Keratinocyte (primary cell): ENCODE results near the gene TPMT. TPM values are rescaled to one million over a fixed set of nuclear protein-coding genes. Genes with fewer than 3 reads are reported as not detected.

Source experiments
- DNase-seq: peaks from one replicate; pipeline ENCODE4 v3.0.0-alpha.2; 2011; ENCODE audit warnings: low read depth, missing footprints, low spot score
- FAIRE-seq: peaks from 2 replicates; lab custom pipeline; 2011; peaks lifted over from hg19 to GRCh38; lab: Jason Lieb, UNC
- H2AFZ ChIP-seq: 2 replicates; pipeline ENCODE4 v1.6.0; 2012; ENCODE audit warnings: low read length, control low read depth, inconsistent platforms; ENCODE audit not compliant: control insufficient read depth
- H3K27ac ChIP-seq: 2 replicates; pipeline ENCODE4 v1.5.1; 2011; ENCODE audit warnings: low read length; ENCODE audit not compliant: control insufficient read depth, insufficient read depth
- H3K27me3 ChIP-seq: 3 replicates; pipeline ENCODE4 v1.6.0; 2011; ENCODE audit warnings: low read length; ENCODE audit not compliant: control insufficient read depth, insufficient read depth; ENCODE audit errors: extremely low read depth
- H3K36me3 ChIP-seq, 2 experiments: 2 replicates in 1 of 2; 3 replicates in 1 of 2; pipeline ENCODE4 v1.5.1; 2011; ENCODE audit warnings: low read length in 2 of 2, mild to moderate bottlenecking in 1 of 2; ENCODE audit not compliant: control insufficient read depth in 2 of 2, insufficient read depth in 2 of 2; ENCODE audit errors: extremely low read depth in 1 of 2
- H3K4me1 ChIP-seq: 3 replicates; pipeline ENCODE4 v1.5.1; 2011; ENCODE audit warnings: low read length; ENCODE audit not compliant: control insufficient read depth, insufficient read depth; ENCODE audit errors: extremely low read depth
- H3K4me2 ChIP-seq: 3 replicates; pipeline ENCODE4 v1.6.0; 2011; ENCODE audit warnings: low read depth, low read length; ENCODE audit not compliant: control insufficient read depth, insufficient read depth; ENCODE audit errors: extremely low read depth
- H3K4me3 ChIP-seq, 3 experiments: fragments of 200-600 bp in 1 of 3; sonication (generic) in 1 of 3; 2 replicates in 2 of 3; 3 replicates in 1 of 3; pipeline ENCODE4 v1.5.1; 2011 to 2016; ENCODE audit warnings: low read length in 3 of 3, mild to moderate bottlenecking in 3 of 3, control low read depth in 2 of 3, inconsistent platforms in 1 of 3, low read depth in 1 of 3, mixed read lengths in 1 of 3, mixed run types in 1 of 3, moderate library complexity in 1 of 3; ENCODE audit not compliant: control insufficient read depth in 2 of 3, insufficient read depth in 2 of 3; ENCODE audit errors: extremely low read depth in 1 of 3
- H3K79me2 ChIP-seq: 2 replicates; pipeline ENCODE4 v1.6.0; 2012; ENCODE audit warnings: low read length; ENCODE audit not compliant: control insufficient read depth, insufficient read depth
- H3K9ac ChIP-seq: 3 replicates; pipeline ENCODE4 v1.6.0; 2011; ENCODE audit warnings: low read length; ENCODE audit not compliant: control insufficient read depth, insufficient read depth; ENCODE audit errors: extremely low read depth
- H3K9me1 ChIP-seq: 3 replicates; pipeline ENCODE4 v1.6.0; 2011; ENCODE audit warnings: low read length; ENCODE audit not compliant: control insufficient read depth, insufficient read depth; ENCODE audit errors: extremely low read depth
- H3K9me3 ChIP-seq: 2 replicates; pipeline ENCODE4 v1.5.1; 2012; ENCODE audit warnings: low read depth, low read length; ENCODE audit not compliant: control insufficient read depth
- H4K20me1 ChIP-seq: 3 replicates; pipeline ENCODE4 v1.6.0; 2011; ENCODE audit warnings: low read length; ENCODE audit not compliant: control insufficient read depth, insufficient read depth; ENCODE audit errors: extremely low read depth
- CTCF ChIP-seq, 3 experiments: IDR thresholded peaks in 1 of 3; conservative IDR thresholded peaks in 1 of 3; optimal IDR thresholded peaks in 1 of 3; 2 replicates in 2 of 3; 3 replicates in 1 of 3; pipeline versions ENCODE3 to v1.5.1; 2011; ENCODE audit warnings: low read length in 3 of 3, mild to moderate bottlenecking in 3 of 3, moderate library complexity in 2 of 3, control low read depth in 1 of 3, inconsistent platforms in 1 of 3; ENCODE audit not compliant: insufficient read depth in 2 of 3; ENCODE audit errors: extremely low read depth in 1 of 3
- EZH2 ChIP-seq: IDR thresholded peaks from one replicate; pipeline ENCODE4 v1.6.1; 2012; ENCODE audit warnings: inconsistent platforms, mild to moderate bottlenecking, low read length, moderate library complexity
- dilution Hi-C: fragments of 300-500 bp; cut with MboI; formaldehyde crosslinking; loops from one replicate; pipeline ENCODE4 v1.7.0; 2020; ENCODE audit warnings: low sequenced_read_pairs; ENCODE audit not compliant: extremely low pct_ligation_motif_present
- polyA plus RNA-seq, 5 experiments: library from polyadenylated mRNA; depleted of rRNA in 3 of 5; stranded (reverse) in 3 of 5; stranded (forward) in 1 of 5; unstranded in 1 of 5; fragments of >200 nt; gene quantifications; 1 replicate in 1 of 5; 2 replicates in 3 of 5; 3 replicates in 1 of 5; pipeline versions ENCODE4 v1.2.1 to v1.2.3, GENCODE V29; 2011 to 2012; ENCODE audit warnings: missing spikeins in 2 of 5, low read depth in 1 of 5, low replicate concordance in 1 of 5

Gene TPMT
- polyA plus RNA-seq, 1 donor (not counting 4 experiments of a cell fraction or from before 2014, with no cell fraction given): 38.6 TPM

DNA sequence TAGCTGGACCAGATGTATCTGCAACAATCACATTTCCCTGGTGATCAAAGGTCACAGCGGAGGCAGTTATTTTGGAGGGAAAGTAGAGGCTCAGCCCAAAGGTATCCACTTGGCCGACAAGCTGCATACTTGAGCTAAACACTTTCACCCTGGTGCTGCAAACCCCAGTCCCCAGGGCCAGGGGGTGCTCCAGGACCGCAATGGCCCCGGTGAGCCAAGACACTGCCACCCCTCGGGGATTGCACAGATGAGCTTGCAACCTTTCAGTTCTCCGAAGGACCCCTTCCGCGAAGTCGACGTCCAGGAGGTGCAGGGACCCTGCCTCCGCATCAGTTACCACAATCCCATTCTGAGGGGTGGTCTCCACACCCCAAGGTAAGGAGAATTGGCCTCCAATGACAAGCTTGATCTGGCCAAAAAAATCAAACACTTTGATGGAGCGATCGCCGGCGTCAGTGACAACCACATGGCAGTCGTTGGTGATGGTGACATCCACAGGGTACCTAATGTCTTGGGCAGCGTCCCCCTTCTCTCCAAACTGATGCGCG lies 33.2 kb downstream of the TPMT start:
- TF ChIP-seq EZH2: no peak
- no peak for TF ChIP-seq CTCF (optimal IDR thresholded peaks at IDR 0.05 in 1 of 3, IDR thresholded peaks at IDR 0.05 in 1 of 3, conservative IDR thresholded peaks at IDR 0.05 in 1 of 3; ENCODE audit: extremely low read depth in 1 of 3, insufficient read depth in 2 of 3, low read length in 3 of 3)
- Histone ChIP-seq H3K4me2 (peak overlapping the region; percentile 79), H3K79me2 (no peaks in the 10 kb centered on the region), H3K27me3 (no peaks in the 10 kb centered on the region), H3K36me3 (no peaks in the 10 kb centered on the region), H3K4me3 (no peak overlapping the region), H2AFZ (no peak overlapping the region), H3K9me1 (no peaks in the 10 kb centered on the region), H3K27ac (no peak overlapping the region), H4K20me1 (no peaks in the 10 kb centered on the region), H3K9me3 (peaks cover 3% of the 10 kb centered on the region), H3K9ac (no peak overlapping the region), H3K4me1 (peaks cover 26% of the 10 kb centered on the region)
- dilution Hi-C loops: no loop called here
- DNase-seq: no peak
- no peak for FAIRE-seq

DNA sequence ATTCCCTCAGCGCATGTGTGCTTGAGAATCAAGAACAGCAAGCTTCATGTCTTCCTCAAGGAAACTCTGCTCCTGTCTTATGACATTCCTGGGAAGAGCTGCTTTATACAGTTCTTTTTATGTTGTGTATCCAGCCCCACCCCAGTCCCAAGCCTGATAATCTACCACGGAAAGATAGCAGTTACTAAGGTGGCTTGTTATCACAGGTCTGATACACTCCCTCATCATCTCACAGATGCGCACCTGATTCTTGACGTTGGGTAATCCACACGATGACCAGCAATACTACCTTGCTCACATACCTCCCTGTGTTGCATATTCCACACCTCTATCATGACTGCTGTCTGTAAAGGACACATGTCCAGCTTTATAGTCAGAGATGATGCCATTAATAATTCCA lies 35.6 kb downstream of the TPMT start:
- Histone ChIP-seq H3K36me3 (no peaks in the 10 kb centered on the region), H4K20me1 (no peaks in the 10 kb centered on the region), H3K9me1 (no peaks in the 10 kb centered on the region), H3K9ac (peak overlapping the region; percentile 19), H3K4me2 (no peak overlapping the region), H2AFZ (no peak overlapping the region), H3K27ac (peak overlapping the region; percentile 13), H3K4me1 (peaks cover 26% of the 10 kb centered on the region), H3K9me3 (peaks cover 3% of the 10 kb centered on the region), H3K4me3 (no peak overlapping the region), H3K27me3 (no peaks in the 10 kb centered on the region), H3K79me2 (no peaks in the 10 kb centered on the region)
- FAIRE-seq (peak; percentile 86), DNase-seq (peak; percentile 28)
- dilution Hi-C loops: no loop called here
- no peak for TF ChIP-seq CTCF (optimal IDR thresholded peaks at IDR 0.05 in 1 of 3, IDR thresholded peaks at IDR 0.05 in 1 of 3, conservative IDR thresholded peaks at IDR 0.05 in 1 of 3; ENCODE audit: extremely low read depth in 1 of 3, insufficient read depth in 2 of 3, low read length in 3 of 3)
- TF ChIP-seq EZH2: no peak
